Choroid plexus epithelial cell (primary cell): ENCODE data around the gene LSM12.

Source experiments
- DNase-seq: peaks from one replicate; pipeline ENCODE4 v3.0.0-alpha.2; 2010; ENCODE audit warnings: low read depth
- H3K4me3 ChIP-seq: 2 replicates; pipeline ENCODE4 v1.5.1; 2011; ENCODE audit warnings: low read depth, mild to moderate bottlenecking, control low read depth, low read length, moderate library complexity
- CTCF ChIP-seq: conservative IDR thresholded peaks from 2 replicates; pipeline ENCODE4 v1.5.1; 2011; ENCODE audit warnings: low read depth, mild to moderate bottlenecking, control low read depth, inconsistent platforms, low read length, moderate library complexity

The LSM12 gene

GRCh38 chr17:44094701-44095387 is 28.4 kb upstream of the LSM12 start:
- no peak for TF ChIP-seq CTCF
- H3K4me3 ChIP-seq, result no peak overlapping the region
- no peak for DNase-seq

- no peak for TF ChIP-seq CTCF
- DNase-seq, result no peak
- no peak overlapping the region for H3K4me3 ChIP-seq
Observed at GRCh38 chr17:44093231-44093900, 26.9 kb upstream of the LSM12 start.

GRCh38 chr17:44092051-44092450 is 25.6 kb upstream of the LSM12 start:
- no peak for TF ChIP-seq CTCF
- no peak for DNase-seq
- no peak overlapping the region for H3K4me3 ChIP-seq

- DNase-seq, result no peak
- no peak for TF ChIP-seq CTCF
- no peak overlapping the region for H3K4me3 ChIP-seq
Observed at GRCh38 chr17:44091200-44091997, 24.9 kb upstream of the LSM12 start.

GRCh38 chr17:44088254-44088653 is 21.8 kb upstream of the LSM12 start:
- no peak for TF ChIP-seq CTCF
- no peak for DNase-seq
- H3K4me3 ChIP-seq, result no peak overlapping the region

- TF ChIP-seq CTCF, result no peak
- no peak overlapping the region for H3K4me3 ChIP-seq
- no peak for DNase-seq
Observed at GRCh38 chr17:44087319-44087718, 20.8 kb upstream of the LSM12 start.
